SK-N-SH (cell line): ENCODE data around the gene KCTD12.

Experiments used
- EZH2phosphoT487 ChIP-seq: fragments of 200-600 bp; sonication (generic); IDR thresholded peaks from 2 replicates; pipeline ENCODE4 v1.6.1; 2017; ENCODE audit warnings: low read depth, mixed run types, mild to moderate bottlenecking, antibody characterized with exemption, moderate library complexity, borderline replicate concordance
- RCOR1 ChIP-seq: fragments of 150-350 bp; IDR thresholded peaks from 2 replicates; pipeline ENCODE4 v1.6.1; 2017; ENCODE audit warnings: antibody characterized with exemption, low read length
- TAF1 ChIP-seq: IDR thresholded peaks from 2 replicates; pipeline ENCODE4 v1.6.1; 2012; ENCODE audit warnings: low read depth, mild to moderate bottlenecking, low read length, moderate library complexity, borderline replicate concordance
- TF ChIP-seq, protein P1 (sequence below): fragments of 200-600 bp; sonication (generic); IDR thresholded peaks from 2 replicates; pipeline ENCODE4 v1.6.1; 2017; ENCODE audit warnings: antibody characterized with exemption, mild to moderate bottlenecking, moderate library complexity

- TF ChIP-seq RCOR1 (no peak), TAF1 (no peak), EZH2phosphoT487 (no peak)
- TF ChIP-seq, protein P1, sequence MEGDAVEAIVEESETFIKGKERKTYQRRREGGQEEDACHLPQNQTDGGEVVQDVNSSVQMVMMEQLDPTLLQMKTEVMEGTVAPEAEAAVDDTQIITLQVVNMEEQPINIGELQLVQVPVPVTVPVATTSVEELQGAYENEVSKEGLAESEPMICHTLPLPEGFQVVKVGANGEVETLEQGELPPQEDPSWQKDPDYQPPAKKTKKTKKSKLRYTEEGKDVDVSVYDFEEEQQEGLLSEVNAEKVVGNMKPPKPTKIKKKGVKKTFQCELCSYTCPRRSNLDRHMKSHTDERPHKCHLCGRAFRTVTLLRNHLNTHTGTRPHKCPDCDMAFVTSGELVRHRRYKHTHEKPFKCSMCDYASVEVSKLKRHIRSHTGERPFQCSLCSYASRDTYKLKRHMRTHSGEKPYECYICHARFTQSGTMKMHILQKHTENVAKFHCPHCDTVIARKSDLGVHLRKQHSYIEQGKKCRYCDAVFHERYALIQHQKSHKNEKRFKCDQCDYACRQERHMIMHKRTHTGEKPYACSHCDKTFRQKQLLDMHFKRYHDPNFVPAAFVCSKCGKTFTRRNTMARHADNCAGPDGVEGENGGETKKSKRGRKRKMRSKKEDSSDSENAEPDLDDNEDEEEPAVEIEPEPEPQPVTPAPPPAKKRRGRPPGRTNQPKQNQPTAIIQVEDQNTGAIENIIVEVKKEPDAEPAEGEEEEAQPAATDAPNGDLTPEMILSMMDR, result no peak
Measured at GRCh38 chr13:76864259-76864658, 21.9 kb downstream of the KCTD12 start.
